ENCODE data around the gene CELSR1.
"Not testable (repeated sequence)": the region's sequence is repeated elsewhere in the genome, so short reads cannot be mapped to it uniquely, and the experiment has no call there.

Gene CELSR1

DNA sequence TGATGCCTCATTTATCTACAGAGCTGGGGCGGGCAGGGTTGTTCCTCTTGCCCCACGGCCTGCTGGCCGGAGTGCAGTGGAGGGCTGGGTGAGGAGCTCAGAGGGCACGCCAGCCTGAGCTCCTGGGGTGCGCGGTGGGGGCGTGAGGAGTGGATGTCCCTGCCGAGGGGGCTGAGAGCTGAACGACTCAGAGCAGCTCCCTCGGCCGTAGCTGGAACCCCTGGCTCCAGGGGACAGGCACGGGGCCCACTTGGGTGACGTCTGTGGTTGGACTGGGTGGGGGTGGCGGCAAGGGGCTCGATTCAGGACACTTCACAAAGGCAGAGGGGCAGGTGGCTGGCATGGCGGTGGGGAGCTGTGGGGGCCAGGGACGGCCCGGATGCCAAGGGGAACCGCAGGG lies 139.5 kb downstream of the CELSR1 start:
- no peak for DNase-seq (ENCODE audit: low read depth)

DNA sequence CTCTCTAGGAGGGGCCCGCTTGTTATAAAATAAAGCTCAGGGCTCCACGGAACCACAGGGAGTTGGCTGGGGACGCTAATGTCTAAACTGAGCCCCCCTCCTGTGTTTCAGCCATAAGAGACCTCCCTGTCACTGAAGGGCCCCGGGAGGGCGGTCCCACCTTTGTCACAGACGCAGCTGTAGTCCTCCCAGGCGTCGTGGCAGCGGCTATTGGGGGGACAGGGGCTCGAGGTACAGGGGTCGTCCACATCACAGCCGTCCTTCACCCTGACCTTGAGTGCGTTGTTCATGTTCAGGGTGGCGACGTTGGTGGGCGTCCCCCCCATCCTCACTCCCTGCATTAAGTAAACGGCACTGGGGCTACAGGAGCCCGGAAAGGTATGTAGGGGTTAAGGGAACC lies 139.9 kb downstream of the CELSR1 start:
- DNase-seq (ENCODE audit: low read depth), result no peak

DNA sequence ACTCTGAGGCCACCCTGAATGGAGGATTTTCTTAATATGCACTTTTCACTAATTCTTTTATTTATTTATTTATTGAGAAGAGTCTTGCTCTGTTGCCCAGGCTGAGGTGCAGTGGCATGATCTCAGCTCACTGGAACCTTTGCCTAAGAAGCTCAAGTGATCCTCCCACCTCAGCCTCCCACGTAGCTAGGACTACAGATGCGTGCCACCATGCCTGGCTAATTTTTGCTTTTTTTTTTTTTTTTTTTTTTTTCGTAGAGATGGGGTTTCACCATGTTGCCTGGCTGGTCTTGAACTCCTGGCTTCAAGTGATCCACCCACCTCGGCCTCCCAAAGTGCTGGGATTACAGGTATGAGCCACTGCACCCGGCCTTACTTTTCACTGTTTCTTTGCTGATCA lies 140.4 kb downstream of the CELSR1 start:
- not testable (repeated sequence) for DNase-seq (ENCODE audit: low read depth)

DNA sequence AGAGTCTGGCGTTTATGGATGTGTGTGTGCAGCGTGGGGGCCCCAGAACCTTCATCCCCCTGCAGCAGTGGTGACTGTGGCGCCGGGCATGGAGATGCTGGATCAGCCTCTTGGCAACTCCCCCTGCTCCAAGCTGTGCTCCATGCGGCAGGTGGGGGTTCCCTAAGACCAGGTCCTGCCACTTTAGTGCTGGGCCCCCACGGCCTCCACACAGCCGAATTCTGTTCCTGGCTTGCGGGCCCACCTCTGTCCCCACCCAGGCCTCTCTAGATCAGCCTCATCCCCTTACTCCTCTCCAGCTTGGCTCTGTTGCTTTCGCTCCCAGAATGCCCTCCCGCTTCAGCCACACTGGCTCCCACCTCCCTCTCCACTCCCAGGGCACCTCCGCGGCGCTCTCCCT lies 142.3 kb downstream of the CELSR1 start:
- DNase-seq (ENCODE audit: low read depth), result no peak

DNA sequence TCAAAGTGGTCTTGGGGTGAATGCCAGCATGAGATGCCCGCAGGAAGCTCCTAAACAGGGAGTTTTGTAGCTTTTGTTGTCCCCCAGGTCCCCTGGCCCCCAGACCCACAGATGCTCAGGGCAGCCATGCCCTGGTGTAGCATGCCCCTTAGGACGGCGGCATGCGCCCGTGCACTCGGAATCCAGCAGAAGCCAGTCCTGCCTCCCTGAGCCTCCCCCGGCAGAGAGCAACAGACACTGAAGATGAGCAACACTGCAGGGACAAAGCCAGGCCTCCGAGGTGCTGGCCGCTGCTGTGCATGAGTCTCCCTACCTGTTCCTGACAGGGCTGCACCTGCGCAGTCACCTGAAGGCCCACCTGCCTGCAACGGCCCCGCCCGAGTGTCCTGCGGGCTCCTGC lies 142.8 kb downstream of the CELSR1 start:
- no peak for DNase-seq (ENCODE audit: low read depth)

DNA sequence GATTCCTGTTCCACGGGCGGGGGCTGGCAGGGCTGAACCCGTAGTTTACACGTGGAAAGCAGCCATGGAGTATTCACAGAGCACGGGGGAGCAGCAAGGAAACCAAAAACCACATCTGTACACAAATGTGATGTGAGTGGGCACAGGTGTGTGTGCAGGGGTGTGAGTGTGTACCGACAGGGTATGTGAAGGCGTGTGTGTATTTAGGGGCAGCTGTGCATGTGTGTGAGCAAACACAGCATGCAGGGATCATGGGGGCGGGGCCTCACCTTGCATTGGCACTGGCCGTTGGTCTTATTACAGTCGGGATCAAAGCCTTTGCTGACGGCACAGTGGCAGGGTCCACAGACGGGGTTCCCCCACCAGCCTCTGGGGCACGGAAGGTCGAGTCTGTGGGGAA lies 143.5 kb downstream of the CELSR1 start:
- DNase-seq (ENCODE audit: low read depth), result no peak

DNA sequence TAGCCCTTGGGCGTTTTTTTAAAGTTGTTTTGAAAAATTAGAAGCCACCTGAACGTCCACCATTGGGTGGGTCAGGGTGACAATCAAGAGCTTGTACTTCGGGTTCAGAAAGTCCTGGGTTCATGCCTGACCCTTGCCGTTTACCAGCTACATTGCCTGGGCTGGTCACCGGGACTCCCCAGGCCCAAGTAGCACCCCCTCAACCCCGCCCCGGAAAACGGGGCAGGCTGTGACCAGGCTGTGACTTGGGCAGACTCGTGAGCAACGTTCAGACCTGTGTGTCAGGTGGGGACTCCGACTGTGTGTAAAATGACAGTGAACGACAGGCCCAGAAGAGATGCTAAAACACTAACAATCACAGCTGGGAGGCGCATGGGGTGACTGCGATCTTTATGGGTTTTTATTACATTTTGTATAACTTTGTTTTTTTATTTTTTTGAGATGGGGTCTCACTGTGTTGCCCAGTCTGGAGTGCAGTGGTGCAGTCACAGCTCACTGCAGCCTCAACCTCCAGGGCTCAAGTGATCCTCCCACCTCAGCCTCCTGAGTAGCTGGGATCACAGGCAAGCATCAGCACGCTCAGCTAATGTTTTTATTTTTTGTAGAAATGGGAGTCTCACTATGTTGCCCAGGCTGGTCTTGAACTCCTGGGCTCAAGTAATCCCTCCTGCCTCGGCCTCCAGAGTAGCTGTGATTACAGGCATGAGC lies 145.1 kb downstream of the CELSR1 start:
- DNase-seq (ENCODE audit: low read depth), result no peak

DNA sequence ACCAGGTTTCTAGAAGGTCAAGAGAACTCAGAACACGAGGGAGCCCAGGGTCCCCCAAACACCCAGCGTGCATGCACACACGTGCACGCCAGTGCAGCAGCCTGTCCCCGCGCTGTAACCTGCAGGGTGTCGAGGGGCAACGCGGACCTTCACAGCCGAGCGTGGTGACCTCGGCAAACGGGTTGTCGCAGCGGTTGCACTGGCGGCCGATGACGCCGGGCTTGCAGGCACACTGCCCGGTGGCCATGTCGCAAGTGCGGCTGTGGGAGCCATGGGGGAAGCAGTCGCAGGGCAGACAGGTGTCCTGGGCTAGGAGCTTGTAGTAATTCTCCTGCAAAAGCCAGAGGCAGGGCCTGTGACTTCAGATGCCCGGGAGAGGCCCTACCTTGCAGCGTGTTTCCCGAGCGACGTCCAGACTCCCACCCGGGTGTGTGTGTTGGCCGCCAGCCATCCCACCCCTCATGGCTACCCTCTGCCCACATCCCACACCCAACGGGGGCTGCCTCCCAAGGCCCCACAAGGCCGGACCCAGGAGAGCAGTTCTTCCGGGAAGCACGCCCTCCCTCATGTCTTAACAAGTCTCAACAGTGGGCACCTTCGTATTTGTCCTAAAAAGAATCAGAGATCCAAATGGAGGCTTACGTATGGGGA lies 145.8 kb downstream of the CELSR1 start:
- no peak for DNase-seq (ENCODE audit: low read depth)

DNA sequence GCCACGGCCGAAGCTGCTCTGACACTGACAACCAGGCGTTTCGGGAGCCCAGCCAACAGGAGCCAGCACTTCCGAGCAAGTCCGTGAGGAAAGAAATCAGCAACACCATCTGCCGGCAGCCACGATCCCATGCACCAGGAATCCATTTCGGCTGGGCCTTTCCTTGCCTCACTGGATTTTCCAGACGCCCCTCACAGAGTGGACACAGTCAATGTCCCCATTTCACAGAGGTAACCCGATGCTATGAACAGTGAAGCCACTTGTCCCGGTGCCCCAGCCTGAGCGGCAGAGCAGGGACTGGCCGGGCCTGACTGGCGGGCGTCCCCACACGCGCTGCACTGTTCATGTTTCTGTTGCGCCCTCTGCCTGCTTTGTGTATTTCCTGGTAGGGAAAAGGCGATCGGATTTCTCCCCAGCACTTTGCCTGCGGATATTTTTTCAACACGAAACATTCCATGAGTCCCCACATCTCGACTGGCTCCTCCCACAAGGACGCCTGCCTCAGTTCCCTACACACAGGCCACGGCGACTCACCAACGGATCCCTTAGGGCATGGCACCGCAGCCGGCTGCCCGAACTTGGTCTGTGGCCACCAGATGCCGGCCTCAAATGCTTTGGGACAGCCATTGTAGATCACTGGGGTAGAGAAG lies 146.6 kb downstream of the CELSR1 start:
- DNase-seq (ENCODE audit: low read depth), result peak; percentile 55

DNA sequence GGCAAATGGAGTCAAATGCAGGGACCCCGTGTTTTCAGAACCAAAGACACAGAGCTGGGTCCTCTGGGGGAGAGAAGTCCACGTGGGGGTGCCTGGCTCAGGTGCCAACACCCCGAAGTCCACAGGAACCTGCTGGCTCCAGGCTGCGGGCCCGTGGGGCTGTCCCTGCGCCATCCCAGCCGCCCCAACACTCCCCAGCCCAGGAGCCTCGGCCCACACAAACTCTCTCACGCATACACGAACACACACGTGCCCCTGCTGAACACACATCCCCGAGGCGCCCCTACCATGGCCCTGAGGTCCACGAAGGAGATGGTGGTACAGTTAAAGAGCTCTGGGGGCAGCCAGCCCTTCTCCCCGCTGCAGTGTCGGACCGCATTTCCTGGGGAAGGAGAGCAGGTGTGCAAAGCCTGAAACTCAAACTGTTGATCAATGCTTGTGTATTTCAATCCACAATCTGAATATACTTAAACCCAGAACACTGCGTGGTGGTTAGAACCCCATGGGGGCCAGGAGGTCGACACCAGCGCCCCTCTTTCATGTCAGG lies 147.2 kb downstream of the CELSR1 start:
- DNase-seq (ENCODE audit: low read depth), result no peak

DNA sequence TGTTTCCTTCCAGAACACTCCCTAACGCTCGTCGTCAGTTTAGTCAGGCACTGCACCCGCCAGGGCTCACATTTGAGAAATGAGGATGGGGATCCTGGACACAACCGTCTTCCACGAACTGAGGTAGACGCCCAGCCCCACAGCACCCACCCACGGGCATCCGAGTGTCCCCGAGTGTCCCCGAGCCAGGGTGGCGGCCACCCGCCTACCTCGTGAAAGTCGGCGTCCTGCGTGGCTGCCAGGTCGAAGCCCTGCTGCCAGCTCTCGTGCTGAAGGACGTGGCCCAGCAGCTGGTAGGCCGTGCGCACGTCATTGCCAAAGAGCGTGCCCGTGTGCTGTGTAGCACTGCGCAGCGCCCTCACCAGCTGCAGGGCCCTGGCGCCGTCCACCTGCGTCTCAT lies 148.3 kb downstream of the CELSR1 start:
- DNase-seq (ENCODE audit: low read depth), result no peak

DNA sequence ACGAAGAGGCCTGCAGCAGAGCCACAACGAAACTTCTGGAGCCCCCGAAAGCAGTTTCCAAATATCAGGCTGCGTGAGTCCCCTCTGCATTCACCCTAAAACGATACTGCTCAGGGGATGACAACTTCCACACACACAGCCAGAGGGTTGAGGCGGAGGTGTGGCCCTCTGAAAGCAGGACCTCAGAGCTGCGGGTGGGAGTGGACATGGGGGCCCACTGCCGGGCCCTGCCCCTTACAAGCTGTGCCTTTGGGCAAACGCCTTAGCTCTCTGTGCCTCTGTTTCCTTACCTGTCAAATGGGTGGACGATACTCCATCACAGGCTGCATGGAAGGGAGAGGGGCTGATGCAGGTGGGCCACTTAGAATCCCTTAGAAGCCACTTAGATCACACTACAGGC lies 148.8 kb downstream of the CELSR1 start:
- no peak for DNase-seq (ENCODE audit: low read depth)

DNA sequence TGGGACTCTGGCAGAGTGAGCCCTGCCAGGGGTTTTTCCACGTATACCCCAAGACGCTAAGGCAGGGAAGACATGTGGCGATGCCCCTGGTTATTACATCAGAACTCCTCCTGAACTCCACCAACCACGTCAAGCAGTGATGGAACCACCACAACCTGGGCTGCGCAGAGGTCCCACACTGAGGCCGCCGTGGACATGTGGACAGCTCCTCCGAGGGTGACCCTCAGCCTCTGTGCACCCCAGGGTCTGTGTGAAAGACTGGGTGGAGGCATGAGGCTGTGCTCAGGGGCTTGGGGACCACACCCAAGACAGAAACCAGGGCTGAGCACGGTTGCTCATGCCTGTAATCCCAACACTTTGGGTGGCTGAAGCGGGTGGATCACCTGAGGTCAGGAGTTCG lies 149.7 kb downstream of the CELSR1 start:
- no peak for DNase-seq (ENCODE audit: low read depth)

DNA sequence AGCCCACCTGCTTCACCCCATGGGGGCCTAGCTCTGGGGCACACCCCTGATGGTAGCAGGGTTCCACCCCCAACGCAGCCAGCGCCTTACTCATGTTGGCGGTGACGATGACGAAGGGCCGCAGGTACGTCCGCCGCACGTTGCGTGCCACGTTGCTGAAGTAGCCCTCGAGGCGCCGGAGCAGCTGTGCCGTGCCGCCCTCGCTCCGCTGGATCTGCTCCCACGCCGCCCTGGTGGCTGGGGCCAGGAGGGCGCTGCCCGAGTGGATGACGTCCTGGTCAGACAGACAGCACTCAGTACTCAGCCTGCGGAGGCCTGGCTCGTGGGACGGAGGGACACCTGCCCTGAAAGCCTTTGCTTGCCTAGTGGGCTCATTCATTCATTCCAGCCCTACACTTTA lies 151.1 kb downstream of the CELSR1 start:
- DNase-seq (ENCODE audit: low read depth), result no peak

DNA sequence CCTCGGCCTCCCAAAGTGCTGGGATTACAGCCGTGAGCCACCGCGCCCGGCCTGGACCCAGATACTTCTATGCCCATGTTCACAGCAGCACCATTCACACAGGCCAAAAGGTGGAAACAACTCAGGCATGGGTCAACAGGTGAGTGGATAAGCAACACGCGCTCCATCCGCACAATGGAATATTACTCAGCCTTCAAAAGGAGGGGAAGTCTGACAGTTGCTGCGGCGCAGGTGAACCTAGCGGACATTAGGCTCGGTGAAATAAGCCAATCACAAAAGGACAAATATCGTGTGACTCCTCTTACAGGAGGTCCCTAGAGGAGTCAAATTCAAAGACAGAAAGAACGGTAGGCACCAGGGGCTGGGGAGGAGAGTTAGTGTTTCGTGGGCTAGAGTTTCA lies 154.9 kb downstream of the CELSR1 start:
- no peak for DNase-seq (ENCODE audit: low read depth)

DNA sequence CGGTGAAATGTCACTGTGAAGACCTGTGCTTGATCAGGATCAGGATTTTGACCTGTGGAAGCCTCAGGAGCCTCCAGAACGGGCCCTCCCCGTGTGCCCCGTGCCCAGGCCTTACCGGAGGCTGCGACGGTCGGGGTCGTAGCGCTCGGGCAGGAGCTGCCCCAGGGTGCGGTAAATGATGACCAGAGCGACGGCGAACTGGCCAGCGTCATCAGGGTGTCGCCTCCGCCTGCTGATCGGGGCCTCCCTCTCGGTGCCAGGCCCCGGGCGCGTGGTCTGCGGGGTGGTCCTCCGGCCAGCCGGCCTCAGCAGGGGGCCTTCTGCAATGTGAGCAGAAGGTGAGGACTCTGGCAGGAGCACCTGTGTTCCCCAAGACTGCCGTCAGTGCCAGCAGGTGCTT lies 155.7 kb downstream of the CELSR1 start:
- no peak for DNase-seq (ENCODE audit: low read depth)

DNA sequence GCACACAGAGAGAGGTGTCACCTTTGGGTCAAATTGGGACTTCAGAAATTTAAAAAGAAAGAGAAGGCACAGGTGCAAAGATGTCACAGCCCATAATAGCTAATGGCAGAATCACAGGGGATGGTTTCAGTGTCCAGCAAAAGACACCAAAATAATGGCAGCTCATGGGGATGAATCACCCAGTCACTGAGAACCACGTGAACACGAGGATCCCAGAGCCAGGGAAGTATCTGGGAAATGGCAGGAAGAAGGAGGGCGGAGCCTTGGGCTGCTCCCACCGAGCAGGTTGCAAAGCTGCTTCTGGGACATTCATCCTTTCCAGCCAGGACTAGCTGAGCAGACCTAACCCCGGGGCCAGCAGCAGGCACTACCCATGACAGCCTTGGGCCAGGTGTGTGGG lies 156.3 kb downstream of the CELSR1 start:
- DNase-seq (ENCODE audit: low read depth), result no peak

DNA sequence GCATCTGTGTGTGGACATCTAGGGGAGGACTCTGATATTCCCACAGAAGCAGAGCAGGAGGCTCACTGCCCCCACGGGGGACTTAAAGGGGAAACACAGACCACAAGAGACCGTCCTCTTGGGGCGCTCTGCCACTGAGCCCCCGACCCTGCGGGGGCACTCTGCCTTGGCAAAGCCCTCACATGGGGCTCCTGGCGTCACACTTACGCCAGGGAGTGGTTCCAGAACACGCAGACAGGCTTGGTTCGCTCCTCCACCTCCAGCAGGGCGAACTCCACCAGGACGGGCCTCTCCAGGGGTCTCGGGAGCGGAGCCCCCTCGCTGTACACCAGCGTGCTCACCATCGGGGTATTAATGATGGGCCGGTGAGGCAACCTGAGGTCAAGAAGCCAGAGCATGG lies 156.8 kb downstream of the CELSR1 start:
- no peak for DNase-seq (ENCODE audit: low read depth)

DNA sequence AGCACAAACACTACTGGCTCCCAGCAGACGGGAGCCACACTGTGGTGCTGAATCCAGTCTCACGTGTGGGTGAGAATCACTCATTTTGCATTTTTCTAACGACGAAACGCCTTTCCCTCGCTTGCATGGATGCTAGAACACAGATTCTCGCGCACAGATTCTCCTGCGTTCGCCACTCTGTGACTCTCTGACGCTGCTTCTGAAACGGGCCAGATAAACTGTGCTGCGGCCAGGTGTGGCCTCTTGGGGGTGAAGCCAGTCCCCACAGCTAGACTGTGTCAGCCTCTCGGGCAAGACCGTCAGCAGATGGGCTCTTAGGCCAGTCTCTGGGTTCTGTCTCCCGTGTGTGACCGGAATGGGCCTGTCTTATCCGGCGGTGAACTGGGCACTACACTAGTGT lies 157.4 kb downstream of the CELSR1 start:
- no peak for DNase-seq (ENCODE audit: low read depth)

DNA sequence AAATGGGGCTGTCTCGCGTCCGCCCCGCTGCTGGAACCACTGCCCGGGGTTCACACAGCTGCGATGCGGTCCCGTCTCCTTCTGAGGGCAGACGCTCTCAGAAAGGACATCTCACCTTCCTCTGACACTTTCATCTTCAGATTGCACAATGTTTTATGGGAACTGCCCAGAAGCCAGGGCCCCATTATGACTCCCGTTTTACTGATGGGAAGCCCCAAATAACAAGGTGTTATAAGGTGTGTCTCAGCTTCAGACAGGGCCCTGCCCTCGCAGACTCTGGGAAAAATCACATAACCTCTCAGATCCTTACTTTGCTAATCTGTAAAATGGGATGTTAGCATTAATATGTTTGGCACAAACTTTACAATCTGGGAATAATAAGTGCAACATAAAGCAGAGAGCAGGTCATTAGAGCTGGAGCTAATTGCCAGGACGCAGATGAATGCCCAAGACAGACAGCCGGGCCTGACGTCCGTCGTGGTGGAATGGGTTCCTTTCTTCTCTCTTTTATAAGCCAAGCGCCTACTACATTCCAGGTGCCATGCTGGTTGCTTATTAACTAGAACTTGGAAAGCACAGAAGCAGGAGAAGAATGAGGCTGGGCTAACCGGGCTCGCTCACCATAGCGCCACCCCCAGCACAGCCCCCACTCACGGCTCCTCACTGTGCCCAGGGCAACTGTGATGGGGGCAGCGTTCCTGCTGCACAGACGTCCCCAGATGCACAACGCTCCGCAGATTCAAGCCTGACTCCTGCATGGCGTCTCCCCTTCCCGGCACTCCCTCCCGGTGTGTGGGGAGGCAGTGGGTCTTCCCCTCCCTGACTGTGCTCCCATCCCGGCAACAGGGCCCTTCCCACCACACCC lies 158.1 kb downstream of the CELSR1 start:
- DNase-seq (ENCODE audit: low read depth), result no peak

DNA sequence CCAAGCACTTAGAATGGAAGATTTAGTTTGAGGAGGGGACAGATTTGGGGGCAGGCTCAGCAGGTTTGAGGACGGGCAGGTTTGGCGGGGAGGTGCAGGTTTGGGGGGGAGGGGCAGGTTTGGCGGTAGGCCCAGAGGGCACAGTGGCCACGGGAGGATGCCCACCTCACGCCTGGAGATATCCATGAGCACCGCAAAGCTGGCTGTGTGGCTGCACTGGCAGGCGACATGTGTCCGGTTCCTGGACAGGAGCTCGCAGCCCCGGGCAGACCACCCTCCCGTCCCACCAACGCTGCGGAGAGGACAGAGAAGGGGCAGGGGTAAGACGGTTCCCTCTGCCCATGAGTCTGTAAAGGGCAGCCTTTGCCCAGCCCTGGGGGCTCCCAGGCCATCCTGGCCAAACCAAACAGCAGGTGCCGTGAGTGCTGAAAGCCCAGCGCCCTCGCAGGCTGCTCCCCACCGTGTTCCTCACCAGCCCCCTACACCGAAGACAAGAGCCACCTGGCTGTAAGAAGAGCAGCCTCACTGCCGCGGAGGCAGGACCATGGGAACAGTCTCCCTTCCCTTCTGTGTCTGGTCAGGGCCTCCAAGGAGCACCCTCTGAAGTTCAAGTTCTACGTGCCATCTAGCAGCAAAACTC lies 158.9 kb downstream of the CELSR1 start:
- DNase-seq (ENCODE audit: low read depth), result no peak
